A673 (cell line): ENCODE data around the gene RYR1. TPM values are rescaled to one million over a fixed set of nuclear protein-coding genes. Genes with fewer than 3 reads are reported as not detected.
A peak's percentile ranks its signal among the peaks of the same experiment; 100 is the strongest.

Source experiments
- BruUV-seq: library from RNA; stranded (reverse); fragments of 400-500 nt; replicated peaks from 2 replicates; lab custom pipeline; 2021; lab: Mats Ljungman, UMichigan
- CTCF ChIA-PET: fragments of 300-600 bp; sonication (Branson Sonifier 250); formaldehyde crosslinking; loops from one replicate; lab custom pipeline; 2022; ENCODE audit warnings: antibody characterized with exemption; lab: Charles Lee
- POLR2A ChIA-PET: fragments of 300-600 bp; sonication (Branson Sonifier 250); formaldehyde crosslinking; loops from one replicate; lab custom pipeline; 2022; ENCODE audit warnings: antibody characterized with exemption; ENCODE audit not compliant: low non-redundant PET; lab: Charles Lee
- DNase-seq: peaks from one replicate; pipeline ENCODE4 v3.0.0-alpha.2; 2015; ENCODE audit warnings: low spot score
- H3K27ac ChIP-seq: fragments of 200-600 bp; sonication (generic); 2 replicates; pipeline ENCODE4 v1.5.1; 2016; ENCODE audit warnings: mixed run types, low read depth, mild to moderate bottlenecking, mixed read lengths, antibody characterized with exemption, low read length; ENCODE audit not compliant: poor library complexity, severe bottlenecking
- H3K27me3 ChIP-seq: fragments of 200-600 bp; sonication (generic); replicated peaks from 2 replicates; pipeline ENCODE4 v1.6.1; 2017; ENCODE audit warnings: mixed run types, low read depth, mild to moderate bottlenecking, mixed read lengths, antibody characterized with exemption, low read length; ENCODE audit not compliant: insufficient read depth, poor library complexity
- H3K36me3 ChIP-seq: fragments of 200-600 bp; sonication (generic); 2 replicates; pipeline ENCODE4 v1.6.1; 2016; ENCODE audit warnings: mixed run types, mild to moderate bottlenecking, mixed read lengths, antibody characterized with exemption, low read length; ENCODE audit not compliant: insufficient read depth, poor library complexity, severe bottlenecking
- H3K4me1 ChIP-seq: fragments of 200-600 bp; sonication (generic); 2 replicates; pipeline ENCODE4 v1.6.1; 2017; ENCODE audit warnings: mixed run types, mild to moderate bottlenecking, mixed read lengths, antibody characterized with exemption, low read length; ENCODE audit not compliant: insufficient read depth, poor library complexity, severe bottlenecking
- H3K4me3 ChIP-seq: fragments of 200-600 bp; sonication (generic); 2 replicates; pipeline ENCODE4 v1.5.1; 2016; ENCODE audit warnings: low read depth, mixed run types, mild to moderate bottlenecking, mixed read lengths, low read length; ENCODE audit not compliant: poor library complexity, severe bottlenecking
- H3K9me3 ChIP-seq: fragments of 200-600 bp; sonication (generic); 2 replicates; pipeline ENCODE4 v1.6.1; 2016; ENCODE audit warnings: mixed run types, low read depth, mild to moderate bottlenecking, mixed read lengths, antibody characterized with exemption, low read length; ENCODE audit not compliant: poor library complexity, severe bottlenecking
- CTCF ChIP-seq: fragments of 300-800, 200-600 bp; sonication (generic); conservative IDR thresholded peaks from 2 replicates; pipeline ENCODE4 v1.5.1; 2017; ENCODE audit warnings: low read depth, mild to moderate bottlenecking, antibody characterized with exemption, low read length, moderate library complexity, mixed read lengths
- EZH2 ChIP-seq: fragments of 200-600 bp; sonication (generic); IDR thresholded peaks from 2 replicates; pipeline ENCODE4 v1.6.1; 2017; ENCODE audit warnings: borderline replicate concordance, low read depth, mild to moderate bottlenecking, mixed read lengths, antibody characterized with exemption, low read length; ENCODE audit not compliant: poor library complexity, severe bottlenecking
- intact Hi-C: fragments of 100-400 bp; cut with micrococcal nuclease; formaldehyde crosslinking; loops from one replicate; pipeline ENCODE4 v1.10.0; 2022; ENCODE audit not compliant: unreplicated experiment
- total RNA-seq: library from RNA; stranded (reverse); gene quantifications from 2 replicates; pipeline ENCODE4 v1.2.3, GENCODE V29; 2021

RYR1 gene
- total RNA-seq, 1 experiment from 2014 or later: 0.28 TPM

GRCh38 chr19:38500450-38500849 is 67.0 kb downstream of the RYR1 start:
- H3K4me1 ChIP-seq: no peaks in the 10 kb centered on the region
- no peaks in the 10 kb centered on the region for H3K36me3 ChIP-seq
- intact Hi-C loops: no loop called here
- no peaks in the 10 kb centered on the region for H3K27me3 ChIP-seq
- ChIA-PET POLR2A (no interaction called here), CTCF (no interaction called here)
- no peak overlapping the region for H3K27ac ChIP-seq
- no TSS peak for BruUV-seq
- H3K9me3 ChIP-seq: no peaks in the 10 kb centered on the region
- TF ChIP-seq EZH2: no peak
- TF ChIP-seq CTCF: no peak
- no peak for DNase-seq
- H3K4me3 ChIP-seq: no peak overlapping the region

GRCh38 chr19:38502410-38503076 is 69.1 kb downstream of the RYR1 start:
- Histone ChIP-seq H3K36me3 (no peaks in the 10 kb centered on the region), H3K27ac (no peak overlapping the region), H3K9me3 (no peaks in the 10 kb centered on the region), H3K4me3 (no peak overlapping the region), H3K27me3 (no peaks in the 10 kb centered on the region), H3K4me1 (peaks cover 5% of the 10 kb centered on the region)
- TF ChIP-seq CTCF: peak; percentile 27; the same call in 1 of the 2 replicates
- TF ChIP-seq EZH2: no peak
- DNase-seq: no peak
- ChIA-PET CTCF (no interaction called here), POLR2A (no interaction called here)
- intact Hi-C loops: no loop called here
- BruUV-seq: no TSS peak

DNA sequence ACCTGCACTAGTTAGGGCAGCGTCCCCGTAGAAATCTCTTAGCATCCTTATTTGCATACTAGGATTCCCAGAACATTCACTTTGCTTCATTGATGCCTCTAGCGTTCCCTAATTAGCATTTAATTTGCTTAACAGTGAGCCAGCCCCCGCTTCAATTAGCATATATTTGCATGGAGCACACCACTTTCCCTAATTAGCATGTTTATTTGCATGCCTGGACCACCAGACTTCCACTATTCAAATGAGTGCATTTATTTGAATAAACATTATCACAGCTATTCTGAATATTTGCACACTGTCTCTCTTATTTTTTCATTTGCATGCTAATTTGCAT is 69.6 kb downstream of the RYR1 start:
- BruUV-seq: no TSS peak
- DNase-seq: no peak
- Histone ChIP-seq H3K36me3 (no peaks in the 10 kb centered on the region), H3K4me3 (no peak overlapping the region), H3K27ac (no peak overlapping the region), H3K4me1 (peaks cover 5% of the 10 kb centered on the region), H3K9me3 (no peaks in the 10 kb centered on the region), H3K27me3 (no peaks in the 10 kb centered on the region)
- ChIA-PET CTCF (no interaction called here), POLR2A (no interaction called here)
- intact Hi-C loops: no loop called here
- TF ChIP-seq CTCF (no peak; the same call in 1 of the 2 replicates), EZH2 (no peak)
